GM21367 (cell line): ENCODE data around the gene SLC44A5.
"Not testable (repeated sequence)": the region's sequence is repeated elsewhere in the genome, so short reads cannot be mapped to it uniquely, and the experiment has no call there.

Experiments used
- ATAC-seq: cut with Tn5 transposase; IDR thresholded peaks from one replicate; pipeline ENCODE4 v1.9.1; 2021; ENCODE audit not compliant: unreplicated experiment

Gene SLC44A5

DNA sequence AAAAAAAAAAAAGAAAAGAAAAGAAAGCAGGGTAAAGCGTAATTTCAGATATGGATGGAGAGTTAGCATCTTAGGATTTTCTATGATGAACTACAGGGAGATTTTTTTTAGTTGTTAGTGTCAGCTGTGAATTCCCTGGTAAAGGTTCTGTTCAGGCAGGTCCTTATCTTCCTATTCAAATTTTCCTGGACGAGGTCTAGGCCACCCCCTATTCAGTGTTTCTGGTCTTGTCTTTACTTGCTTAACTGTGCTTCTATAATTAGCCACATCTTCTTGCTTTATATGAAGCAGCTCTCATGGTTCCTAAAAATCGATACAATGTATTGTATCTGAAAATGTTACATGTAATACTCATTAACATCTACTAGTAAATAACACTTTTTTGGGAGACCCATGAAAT is 318.9 kb downstream of the SLC44A5 start:
- ATAC-seq = no peak

DNA sequence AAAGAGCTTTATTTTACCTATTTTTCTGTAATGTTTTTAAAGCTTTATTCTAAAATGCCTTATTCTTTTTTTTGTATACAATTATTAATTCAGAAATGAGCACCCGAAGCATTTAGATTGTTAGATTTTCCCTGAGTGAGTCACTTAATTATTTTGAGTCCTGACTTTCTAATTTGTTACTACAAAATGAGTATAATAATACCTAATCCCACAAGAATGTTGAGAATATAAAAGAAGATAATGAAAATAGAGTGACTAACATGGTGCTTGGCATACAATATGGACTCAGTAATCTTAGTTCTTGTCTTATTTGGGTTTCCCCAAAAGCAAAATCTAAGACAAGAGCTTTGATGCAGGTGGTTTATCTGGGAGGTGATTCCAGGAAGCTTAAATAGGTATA is 334.5 kb downstream of the SLC44A5 start:
- no peak for ATAC-seq

DNA sequence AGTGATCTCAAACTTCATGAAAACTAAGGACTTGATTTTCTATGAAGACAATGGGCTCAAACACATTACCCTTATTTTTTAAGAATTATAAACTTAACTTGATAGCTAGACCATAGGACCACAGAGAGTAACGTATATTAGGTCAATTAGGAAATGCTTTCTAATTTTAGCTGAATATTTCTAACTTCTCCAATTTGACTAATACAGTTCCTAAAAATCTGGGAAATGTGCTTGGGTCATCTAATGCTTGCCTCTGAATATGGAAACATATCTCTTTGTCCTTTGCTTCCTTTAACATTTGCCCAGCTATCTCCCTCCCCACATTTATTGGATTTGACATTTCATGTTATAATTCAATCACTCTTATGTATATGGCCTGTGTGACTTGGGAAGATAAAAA is 335.3 kb downstream of the SLC44A5 start:
- no peak for ATAC-seq

DNA sequence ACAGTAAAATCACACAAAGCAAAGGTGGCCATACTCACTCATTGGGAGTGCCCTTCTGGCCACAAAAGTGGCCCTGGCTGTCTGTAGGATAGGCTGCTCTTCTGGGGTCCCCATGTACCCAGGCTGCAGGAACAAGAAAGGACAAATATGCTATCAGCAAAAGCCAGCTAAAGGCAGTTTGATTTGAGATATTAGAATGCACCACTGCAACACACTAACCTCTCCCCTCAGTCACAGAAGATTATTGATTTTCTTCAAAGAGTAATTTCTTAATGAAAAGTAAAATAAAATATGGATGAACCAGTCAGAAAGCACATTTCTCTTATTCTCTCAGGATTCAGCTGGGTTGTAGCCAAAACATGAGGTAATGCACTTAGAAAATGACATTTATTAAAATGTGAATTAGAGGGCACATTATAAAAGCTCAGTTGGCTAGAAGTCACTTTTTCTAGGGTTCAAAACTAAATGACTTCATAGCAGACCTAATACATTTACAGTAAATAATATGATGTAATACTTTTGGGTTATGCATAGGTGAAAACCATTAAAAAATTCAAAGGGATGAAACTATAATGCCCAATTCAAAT is 335.9 kb downstream of the SLC44A5 start:
- no peak for ATAC-seq

DNA sequence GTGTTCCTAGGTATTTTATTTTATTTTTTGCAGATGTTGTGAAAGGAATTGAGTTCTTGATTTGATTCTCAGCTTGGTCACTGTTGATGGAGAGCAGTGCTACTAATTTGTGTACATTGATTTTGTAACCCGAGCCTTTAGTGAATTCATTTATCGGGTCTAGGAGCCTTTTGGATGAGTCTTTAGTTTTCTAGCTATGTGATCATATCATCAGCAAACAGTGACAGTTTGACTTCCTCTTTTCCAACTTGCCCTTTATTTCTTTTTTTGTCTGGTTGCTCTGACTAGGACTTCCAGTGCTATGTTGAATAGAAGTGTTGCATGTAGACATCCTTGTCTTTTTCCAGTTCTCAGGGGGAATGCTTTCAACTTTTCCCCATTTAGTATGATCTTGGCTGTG is 337.8 kb downstream of the SLC44A5 start:
- no peak for ATAC-seq

DNA sequence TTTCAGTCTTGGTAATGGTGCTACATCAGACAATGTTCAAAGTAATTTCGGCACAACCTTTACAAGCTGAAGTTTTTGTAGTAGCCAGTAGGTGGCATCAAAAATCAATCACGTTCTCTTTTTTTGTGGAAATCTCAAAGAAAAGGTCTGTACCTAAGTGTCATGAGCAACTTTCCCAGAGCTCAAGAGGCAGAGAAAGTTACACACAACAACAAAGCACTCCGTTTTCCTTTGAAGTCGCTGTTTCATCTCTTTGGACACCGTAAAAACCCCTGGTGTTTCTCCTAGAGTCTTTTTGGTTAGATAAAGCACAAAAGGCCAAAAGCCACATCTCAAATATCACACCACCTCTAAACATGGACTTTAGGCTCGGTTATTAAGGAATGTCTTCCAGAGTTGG is 345.1 kb downstream of the SLC44A5 start:
- ATAC-seq = peak; percentile 91

DNA sequence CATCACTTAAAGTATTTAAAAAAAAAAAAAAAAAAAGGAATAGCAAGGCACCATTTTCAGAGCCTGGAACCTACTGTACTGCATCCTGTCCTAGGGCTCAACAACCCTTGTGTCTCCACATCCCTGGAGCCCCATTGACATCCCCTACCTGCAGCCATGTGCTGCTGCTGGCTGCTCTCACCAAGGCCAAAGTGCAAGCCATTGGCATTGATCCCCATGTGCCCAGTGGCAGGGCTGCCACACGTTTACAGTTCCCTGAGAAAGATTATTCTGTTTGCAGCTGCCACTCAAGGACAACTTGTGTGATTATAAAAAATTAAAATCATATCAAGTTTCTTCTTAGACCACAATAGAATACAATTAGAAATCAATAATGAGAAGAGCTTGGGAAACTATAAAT is 346.8 kb downstream of the SLC44A5 start:
- no peak for ATAC-seq

DNA sequence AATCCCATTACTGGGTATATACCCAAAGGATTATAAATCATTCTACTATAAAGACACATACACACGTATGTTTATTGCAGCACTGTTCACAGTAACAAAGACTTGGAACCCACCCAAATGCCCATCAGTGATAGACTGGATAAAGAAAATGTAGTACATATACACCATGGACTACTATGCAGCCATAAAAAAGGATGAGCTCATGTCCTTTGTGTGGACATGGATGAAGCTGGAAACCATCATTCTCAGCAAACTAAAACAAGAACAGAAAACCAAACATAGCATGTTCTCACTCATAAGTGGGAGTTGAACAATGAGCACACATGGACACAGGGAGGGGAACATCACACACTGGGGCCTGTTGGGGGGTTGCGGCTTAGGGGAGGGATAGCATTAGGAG is 347.3 kb downstream of the SLC44A5 start:
- ATAC-seq = not testable (repeated sequence)

DNA sequence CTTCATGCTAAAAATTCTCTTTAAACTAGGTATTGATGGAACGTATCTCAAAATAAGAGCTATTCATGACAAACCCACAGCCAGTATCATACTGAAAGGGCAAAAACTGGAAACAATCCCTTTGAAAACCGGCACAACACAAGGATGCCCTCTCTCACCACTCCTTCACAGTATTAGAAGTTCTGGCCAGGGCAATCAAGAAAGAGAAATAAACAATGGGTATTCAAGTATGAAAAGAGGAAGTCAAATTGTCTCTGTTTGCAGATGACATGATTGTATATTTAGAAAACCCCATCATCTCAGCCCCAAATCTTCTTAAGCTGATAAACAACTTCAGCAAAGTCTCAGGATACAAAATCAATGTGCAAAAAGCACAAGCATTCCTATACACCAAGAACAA is 349.0 kb downstream of the SLC44A5 start:
- ATAC-seq = not testable (repeated sequence)

DNA sequence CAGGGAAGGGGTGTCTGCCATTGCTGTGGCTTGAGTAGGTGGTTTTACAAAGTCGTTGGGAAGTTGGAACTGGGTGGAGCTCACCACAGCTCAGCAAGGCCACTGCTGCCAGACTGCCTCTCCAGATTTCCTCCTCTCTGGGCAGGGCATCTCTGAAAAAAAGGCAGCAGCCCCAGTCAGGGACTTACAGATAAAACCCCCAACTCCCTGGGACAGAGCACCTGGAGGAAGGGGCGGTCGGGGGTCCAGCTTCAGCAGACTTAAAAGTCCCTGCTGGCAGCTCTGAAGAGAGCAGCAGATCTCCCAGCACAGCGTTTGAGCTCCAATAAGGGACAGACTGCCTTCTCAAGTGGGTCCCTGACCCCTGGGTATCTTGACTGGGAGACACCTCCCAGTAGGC is 352.6 kb downstream of the SLC44A5 start:
- no peak for ATAC-seq

DNA sequence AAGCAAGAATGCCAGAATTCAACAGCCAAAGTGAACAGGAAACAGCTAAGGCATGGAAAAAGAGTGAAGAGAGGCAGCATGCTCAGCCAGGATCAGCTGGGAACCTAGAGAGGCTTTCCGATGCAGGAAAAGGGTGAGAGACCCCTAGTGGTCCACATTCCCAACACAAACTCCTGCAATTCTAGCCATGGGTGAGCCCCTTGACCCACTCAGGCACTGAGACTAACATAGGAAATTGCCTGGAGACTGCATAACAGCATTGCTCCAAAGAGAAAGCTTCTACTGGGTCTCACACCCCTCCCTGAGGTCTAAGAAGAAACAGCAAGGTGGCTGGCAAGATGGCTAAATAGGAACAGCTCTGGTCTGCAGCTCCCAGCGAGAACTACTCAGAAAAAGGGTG is 353.5 kb downstream of the SLC44A5 start:
- no peak for ATAC-seq

DNA sequence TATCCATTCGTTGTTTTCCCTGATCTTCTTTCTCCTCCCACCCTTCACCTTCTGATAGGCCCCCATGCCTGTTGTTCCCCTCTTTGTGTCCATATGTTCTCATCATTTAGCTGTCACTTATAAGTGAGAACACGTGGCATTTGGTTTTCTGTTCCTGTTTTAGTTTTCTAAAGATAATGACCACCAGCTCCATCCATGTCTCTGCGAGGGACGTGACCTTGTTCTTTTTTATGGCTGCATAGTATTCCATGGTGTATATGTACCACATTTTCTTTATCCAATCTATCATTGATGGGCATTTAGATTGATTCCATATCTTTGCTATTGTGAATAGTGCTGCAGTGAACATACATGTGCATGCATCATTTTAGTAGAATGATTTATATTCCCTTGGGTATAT is 360.8 kb downstream of the SLC44A5 start:
- ATAC-seq = not testable (repeated sequence)

DNA sequence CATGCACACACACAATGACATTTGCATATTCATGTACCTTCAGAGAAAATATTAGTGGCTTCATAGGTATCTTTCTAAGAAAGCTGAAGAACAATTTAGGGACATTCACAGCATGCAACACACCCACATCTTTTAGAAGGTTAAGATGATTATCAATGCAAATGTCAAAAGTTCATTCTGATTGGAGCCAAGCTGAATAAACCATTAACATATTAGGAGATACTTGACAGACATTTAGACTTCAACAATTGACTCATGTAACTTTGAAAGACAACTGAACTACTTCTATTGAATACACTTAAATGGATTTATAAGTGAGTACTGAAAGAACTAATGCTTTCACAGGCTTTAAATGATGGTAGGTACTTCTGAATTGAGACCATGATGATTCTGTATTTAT is 365.7 kb downstream of the SLC44A5 start:
- no peak for ATAC-seq

DNA sequence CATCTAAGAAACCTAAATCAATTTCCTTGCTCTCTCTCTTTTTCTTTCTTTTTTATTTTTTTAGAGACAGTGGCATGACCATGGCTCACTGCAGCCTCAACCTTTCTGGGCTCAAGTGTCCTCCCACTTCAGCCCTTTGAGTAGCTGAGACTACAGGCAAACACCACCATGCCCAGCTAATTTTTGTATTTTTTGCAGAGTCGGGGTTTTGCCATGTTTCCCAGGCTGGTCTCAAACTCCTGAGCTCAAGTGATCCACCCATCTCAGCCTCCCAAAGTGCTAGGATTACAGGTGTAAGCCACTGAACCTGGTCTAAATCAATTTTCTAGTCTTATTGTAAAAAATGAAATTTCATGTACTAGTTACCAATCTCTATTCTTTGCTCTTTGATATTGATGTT is 367.8 kb downstream of the SLC44A5 start:
- ATAC-seq = no peak

DNA sequence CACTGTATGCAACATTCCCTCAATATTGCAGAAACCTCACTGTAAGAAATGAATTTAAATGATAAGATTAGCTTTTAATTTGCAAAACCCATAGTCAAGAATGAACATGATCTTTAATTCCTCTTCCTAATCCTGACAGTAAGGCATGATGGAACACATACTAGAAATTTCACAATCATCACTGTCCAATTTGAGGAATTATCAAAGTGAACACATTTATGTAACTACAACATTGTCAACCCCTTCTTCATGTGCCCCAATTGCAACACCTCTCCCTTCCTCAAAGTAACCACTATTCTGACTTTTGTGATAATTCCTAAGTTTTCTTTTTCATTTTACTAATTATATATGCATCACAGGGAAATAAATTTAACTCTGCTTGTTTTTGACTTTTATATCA is 373.6 kb downstream of the SLC44A5 start:
- no peak for ATAC-seq

DNA sequence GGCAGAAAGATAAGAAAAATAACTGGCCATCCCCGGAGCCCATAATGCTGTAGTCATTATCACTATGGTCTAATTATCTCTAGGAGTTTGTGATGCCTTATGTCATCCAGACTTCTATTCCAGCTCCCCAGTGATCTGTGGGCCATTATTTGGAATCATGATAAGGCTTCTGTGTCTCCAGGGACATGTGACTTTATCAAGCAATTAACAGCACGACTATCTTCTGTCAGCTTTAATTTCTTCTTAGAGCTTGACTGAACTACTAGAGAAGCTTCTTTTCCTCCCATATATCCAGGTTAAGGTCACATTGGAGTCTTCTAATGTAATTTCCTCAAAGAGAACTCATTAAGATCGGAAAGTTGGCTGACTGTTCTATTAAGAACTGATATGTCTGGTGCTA is 376.4 kb downstream of the SLC44A5 start:
- no peak for ATAC-seq

DNA sequence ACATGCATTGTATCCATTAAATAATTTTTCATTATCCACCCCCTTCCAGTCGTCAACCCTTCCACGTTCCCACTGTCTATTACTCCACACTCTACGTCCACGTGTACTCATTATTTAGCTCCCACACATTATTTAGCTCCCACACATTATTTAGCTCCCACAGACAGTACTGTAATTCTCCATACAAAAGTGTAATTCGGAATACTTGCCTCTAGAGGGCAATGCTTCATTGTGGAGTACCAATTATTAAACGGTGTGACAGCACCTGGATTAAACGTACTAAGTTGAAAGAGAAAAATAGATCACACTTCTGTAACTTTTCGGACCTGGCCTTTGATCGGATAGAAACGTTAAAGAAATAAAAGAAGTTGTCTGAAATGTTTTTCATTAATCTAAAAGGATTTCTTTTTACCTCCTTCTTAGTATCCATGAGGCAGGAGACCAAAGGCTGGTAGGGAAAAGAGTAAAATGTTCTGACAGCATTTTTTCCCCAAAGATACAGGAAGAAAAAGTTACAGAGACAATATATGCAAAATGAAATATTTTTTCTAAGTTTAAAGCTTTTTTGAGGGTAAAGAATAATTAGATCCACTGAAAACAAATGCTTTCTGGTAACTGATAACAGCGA is 377.5 kb downstream of the SLC44A5 start:
- ATAC-seq = peak; percentile 90

DNA sequence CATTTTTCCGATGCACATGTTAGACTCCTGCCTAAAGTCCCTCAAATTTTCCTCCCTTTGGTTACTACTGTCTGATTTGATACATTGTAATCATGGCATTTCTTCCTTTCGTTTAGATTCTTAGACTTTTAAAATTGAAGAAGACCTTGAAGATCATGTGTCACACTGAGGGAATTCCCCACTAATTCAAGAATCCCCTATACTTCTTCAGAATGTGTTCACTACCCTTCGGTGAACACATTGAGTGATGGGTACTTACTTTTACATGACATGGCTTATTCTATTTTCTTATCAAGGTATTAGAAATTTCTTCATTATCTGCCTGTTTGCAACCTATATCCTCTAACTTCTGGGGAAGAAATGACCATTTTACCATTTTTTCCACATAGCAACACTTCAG is 390.8 kb downstream of the SLC44A5 start:
- ATAC-seq = no peak

DNA sequence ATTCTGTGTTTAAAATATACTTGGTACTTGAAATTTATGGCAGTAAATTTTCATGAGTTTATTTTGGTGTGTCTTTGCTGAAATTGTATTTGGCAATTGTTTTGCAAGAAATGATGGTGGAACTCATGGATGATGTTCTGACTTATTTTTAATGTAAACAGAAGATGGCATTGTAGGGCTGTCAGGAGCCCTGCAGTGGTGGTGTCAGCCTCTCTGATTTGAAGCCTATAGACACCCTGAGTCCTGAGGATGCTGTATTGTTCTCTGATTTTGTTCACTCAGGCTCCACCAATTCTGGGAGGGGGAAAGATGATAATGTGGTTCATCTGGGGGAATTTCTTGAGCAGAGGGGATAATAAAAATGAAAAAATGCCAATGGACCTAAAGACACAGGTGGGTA is 396.9 kb downstream of the SLC44A5 start:
- no peak for ATAC-seq

DNA sequence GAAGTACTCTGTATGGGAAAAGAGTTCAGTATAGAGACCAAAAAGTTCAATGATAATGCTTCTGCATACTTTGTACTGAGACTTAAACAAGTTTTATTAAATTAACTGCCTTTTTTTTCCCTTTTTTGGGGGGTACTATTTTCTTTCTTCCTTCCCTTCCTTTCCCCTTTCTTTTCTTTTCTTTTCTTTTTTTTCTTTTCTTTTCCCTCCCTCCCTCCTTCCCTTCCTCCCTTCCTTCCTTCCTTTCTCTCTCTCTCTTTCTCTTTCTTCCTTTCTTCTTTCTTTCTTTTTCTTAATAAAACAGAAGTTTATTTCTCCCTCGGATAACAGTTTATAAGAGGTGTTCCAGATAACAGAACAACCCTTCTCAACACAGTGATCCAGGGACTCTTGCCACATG is 399.3 kb downstream of the SLC44A5 start:
- ATAC-seq = no peak

DNA sequence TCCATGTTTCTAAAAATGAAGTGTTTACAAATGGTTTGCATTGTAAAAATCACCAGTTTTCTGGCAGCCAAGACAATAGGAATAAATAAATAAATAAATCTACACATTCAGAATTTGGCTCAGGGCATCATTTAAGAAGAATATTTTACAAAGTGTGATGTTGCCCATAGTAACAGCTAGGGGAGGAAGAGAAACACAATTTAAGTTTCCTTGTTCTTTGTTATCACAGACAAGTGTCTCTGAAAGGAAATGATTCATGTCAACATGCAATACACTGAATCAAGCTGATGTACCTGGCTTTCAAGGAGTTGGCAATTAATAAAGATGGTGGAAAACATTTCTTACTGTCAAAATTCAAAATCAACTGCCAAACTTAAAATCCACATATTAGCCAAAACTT is 402.1 kb downstream of the SLC44A5 start:
- no peak for ATAC-seq

DNA sequence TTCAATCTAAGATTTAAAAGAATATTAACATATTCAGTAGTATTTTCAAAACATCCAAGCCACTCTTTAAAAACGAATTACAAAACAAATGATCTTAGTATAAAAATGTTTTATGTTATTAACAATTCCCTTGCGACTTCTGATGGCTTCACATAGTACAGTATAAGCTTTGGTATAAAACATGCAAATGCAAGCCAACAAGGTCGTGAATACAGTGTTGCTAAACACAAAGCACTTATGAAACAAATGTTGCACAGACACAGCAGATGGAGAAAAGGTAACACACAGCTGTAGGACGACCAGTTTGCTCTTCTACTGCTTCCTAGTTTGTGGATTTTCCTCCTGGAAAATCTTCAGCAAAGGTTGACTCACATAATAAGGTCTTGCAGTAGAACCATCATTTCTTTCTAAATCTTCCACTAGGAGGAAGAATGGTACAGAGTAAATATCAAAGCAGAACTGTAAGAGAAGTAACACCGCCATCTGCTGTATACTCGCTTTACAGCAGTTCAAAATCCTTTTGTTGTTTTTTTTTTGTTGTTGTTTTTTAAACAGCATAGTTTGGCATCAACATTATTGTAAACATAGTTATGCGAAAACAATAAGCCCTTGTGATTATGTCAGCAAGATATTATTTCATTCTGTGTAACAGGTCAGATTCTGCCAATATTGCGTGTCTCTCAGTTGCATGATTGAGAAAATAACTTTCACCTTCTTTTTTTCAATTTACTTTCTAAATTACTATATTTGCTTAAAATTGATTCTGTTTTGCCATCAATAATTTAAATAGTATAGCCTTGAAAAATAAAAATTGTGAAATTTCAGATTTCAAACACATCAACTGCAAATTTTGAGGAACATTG is 407.3 kb downstream of the SLC44A5 start:
- peak; percentile 94 for ATAC-seq
